ENCODE measurements around the gene CSF2RB.

The CSF2RB gene

DNA sequence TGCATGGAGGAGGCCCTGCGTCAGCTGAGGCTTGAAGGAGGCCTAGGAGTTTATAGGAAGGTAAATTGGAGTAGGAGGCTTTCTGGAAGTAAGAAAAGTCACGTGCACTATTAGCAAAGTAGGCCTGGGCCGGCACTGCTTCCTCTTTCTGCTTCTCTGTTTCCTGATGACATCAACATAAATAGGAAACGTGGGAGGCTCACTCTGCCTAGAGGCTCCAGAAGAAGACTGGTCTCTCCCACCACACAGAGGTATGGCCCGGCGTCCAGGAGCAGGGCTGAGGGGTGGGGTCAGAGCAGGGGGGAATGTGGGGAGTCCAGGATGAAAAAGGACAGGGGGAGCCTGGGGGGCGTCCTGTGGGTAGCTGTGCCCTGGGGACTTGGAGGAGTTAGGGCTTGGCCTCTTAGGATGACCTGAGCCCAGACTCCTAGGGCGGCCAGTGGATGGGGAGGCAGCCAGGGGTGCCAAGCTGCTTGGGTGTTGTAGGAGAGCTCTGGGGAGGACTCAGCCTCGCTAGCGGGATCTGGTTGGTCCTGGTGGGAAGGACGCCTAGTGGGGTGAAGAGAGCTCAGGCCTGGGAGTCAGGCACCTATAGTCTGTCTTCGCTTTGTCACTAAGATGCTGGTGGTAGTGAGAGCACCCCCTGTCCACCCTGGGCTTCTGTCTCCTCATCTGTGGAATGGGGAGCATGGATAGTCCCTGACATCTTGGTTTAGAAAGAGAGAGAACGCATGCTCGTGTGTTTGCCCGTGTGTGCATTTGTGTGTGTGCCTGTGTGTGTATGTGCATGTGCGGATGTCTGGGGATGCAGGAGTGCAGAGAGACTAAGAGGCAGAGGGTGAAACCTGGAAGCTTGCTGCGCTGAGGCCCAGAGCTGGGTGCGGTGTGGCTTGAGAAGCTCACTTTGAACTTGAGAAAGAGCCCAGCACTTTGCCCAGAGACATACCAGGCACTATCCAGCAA, at the start of gene CSF2RB:
Gene CSF2RB, plus strand, starts transcription at position 202 of the 963 bp plus-strand sequence. CDS start 8,580 bp downstream, outside the sequence.
- DNase-seq (ENCODE audit: low read depth), result no peak

- DNase-seq (ENCODE audit: low read depth), result no peak
Observed at GRCh38 chr22:36863979-36864378, 49.4 kb upstream of the CSF2RB start.

DNA sequence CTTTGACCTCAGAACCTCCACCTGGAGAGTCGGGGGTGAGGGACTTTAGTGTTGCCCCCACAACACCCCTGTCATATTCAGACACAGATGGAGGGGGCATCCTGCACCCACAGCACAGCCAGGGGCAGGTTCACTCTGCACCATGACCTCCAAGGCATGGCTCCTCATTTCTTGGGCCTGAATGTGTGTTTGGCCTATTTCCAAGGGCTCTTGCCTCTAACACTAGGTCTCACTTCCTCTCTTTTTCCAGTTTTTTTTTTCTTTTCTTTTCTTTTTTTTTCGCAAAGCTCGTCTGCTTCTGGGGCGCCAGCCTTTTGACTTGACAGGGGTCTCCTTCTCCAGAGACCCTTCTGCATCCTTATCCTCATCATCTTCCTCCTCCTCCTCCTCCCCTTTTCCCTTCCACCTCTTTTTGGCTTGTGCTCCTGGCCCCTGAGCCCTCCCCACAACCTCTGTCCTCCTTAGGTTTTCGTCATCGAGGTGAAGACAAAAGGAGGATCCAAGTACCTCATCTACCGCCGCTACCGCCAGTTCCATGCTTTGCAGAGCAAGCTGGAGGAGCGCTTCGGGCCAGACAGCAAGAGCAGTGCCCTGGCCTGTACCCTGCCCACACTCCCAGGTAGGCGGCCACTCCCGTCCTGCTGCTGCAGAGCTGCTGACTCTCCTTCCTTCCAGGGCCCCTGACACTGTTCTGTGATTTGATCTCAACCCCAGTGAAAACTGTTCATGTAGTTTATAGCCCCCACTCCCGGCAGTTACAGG, 48.8 kb upstream of the CSF2RB start:
- DNase-seq (ENCODE audit: low read depth), result no peak

- DNase-seq (ENCODE audit: low read depth), result no peak
Observed at GRCh38 chr22:36865346-36865745, 48.1 kb upstream of the CSF2RB start.

GRCh38 chr22:36867695-36868094, 45.7 kb upstream of the CSF2RB start:
- no peak for DNase-seq (ENCODE audit: low read depth)

DNA sequence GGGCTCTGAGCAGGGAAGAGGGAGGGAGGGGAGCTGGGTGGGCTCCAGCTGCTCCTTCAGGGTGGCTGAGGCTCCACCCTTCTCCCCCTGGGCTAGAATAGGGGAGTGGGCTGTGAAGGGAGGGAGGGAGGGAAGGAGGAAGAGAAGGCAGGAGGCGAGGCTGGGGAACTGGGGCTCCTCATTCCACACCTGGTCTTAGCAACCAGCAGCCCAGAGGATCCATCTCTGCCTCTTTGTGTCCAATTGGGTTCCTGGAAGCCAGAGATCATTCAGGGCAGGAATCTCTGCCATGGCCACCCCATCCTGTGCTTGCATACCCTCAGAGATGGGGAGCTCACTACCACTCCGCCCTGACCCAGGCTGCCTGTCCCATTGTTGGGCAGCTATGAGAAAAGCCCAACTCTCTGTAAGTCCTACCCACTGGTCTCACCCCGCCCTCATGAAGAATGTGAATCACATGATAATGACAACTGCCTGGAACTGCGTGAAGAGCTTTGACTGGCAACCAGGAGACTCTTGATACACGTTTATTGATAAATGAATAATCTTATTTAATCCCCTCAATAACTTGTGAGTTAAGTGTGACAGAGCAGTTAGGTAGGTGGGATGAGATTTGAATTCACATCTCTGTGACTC, 44.8 kb upstream of the CSF2RB start:
- DNase-seq (ENCODE audit: low read depth), result no peak

- no peak for DNase-seq (ENCODE audit: low read depth)
Observed at GRCh38 chr22:36870250-36870649, 43.2 kb upstream of the CSF2RB start.

DNA sequence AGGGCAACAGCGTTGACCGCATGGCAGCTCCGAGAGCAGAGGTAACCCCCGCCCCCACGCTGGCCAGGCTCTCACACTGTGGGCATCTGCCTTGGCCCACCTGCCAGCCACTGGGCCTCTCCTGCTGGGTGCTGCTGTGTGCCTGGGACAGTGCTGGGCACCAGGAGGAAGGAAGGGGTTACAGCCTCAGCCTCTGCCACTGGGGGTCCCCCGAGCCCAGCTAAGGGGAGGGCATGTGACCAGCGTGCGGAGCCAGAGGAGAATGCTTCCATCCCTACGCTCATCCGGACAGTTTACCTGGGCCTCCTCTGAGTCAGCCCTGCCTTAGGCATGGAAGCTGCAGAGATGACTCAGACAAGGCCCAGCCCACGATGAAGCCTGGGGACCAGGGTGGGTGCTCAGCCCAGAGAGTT, 41.8 kb upstream of the CSF2RB start:
- DNase-seq (ENCODE audit: low read depth), result no peak

GRCh38 chr22:36872084-36872483, 41.3 kb upstream of the CSF2RB start:
- DNase-seq (ENCODE audit: low read depth), result no peak

- no peak for DNase-seq (ENCODE audit: low read depth)
Observed at GRCh38 chr22:36872866-36873498, 40.4 kb upstream of the CSF2RB start.

DNA sequence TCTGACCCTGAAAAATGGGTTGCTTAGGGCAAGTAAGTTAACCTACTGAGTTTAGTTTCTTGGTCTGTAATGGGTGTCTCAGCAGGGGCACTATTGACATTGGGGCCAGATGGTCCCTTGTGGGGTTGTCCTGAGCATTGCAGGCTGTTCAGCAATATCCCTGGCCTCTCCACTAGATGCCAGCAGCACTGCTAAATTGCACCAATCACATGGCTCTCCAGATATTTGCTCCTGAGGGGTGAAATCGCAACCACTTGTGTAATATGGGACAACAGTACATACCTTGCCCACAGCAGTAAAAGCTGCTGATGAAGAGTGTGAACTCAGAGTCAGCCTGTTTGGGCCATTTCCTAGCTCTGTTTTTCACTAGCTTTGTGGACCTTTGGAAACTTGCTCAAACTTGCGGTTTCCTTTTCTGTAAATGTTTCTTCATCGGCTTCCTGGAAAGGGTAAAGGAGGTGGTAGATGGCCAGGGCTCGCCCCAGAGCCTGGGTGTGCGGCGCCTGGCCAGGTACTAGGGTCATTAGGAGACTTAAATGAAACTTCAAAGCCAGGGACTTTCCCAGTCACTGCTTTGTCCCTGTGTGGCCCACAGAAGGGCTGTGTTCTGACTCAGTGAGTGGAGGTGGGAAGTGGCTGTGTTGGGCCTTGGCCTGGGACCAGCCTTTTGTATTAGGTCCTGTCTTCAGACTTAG, 39.7 kb upstream of the CSF2RB start:
- no peak for DNase-seq (ENCODE audit: low read depth)

GRCh38 chr22:36874309-36874696, 39.1 kb upstream of the CSF2RB start:
- DNase-seq (ENCODE audit: low read depth), result no peak

DNA sequence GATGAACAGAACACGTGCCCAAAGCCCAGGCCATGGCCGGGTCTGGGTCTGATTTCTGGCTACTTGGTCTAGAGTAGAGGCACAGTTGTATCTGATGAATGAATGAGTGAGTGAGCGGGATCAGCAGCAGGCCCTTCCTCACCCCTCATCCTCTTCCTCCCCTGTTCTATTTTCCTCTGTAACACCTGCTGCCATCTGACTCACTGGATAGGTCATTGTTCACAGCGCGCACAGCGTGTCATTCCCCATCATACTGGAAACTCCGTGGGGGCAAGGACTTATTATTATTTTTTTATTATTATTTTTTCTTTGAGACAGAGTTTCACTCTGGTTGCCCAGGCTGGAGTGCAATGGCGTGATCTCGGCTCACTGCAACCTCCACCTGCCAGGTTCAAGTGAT, 38.7 kb upstream of the CSF2RB start:
- no peak for DNase-seq (ENCODE audit: low read depth)

GRCh38 chr22:36875741-36876140, 37.7 kb upstream of the CSF2RB start:
- DNase-seq (ENCODE audit: low read depth), result no peak

- DNase-seq (ENCODE audit: low read depth), result no peak
Observed at GRCh38 chr22:36879775-36880174, 33.7 kb upstream of the CSF2RB start.

DNA sequence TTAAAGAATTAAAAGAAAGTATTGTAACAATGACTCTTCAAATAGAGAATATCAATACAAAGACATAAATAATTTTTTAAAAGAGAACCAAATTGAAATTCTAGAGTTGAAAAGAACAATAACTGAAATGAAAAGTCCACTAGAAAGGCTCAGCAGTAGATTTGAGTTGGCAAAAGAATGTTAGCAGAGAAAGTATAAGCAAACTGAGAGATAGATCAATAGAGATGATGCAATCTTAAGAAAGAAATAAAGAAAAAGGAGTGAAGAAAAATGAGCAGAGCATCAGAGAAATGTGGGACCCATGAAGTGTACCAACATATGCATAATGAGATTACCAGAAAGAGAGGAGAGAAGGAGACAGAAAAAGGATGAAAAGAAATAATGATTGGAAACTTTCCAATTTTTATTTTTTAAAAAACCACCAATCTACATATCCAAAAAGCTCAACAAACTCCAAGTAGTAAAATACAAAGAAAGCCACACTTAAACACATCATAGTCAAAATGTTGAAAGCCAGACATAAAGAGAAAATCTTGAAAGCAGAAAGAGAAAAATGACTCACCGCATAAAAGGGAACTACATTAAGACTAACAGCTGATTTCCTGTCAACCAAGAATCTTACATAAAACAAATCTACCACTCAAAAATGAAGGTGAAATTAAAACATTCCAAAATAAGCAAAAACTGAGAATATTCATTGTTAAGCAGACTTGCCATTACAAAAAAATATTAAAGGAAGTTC, 31.8 kb upstream of the CSF2RB start:
- DNase-seq (ENCODE audit: low read depth), result no peak

DNA sequence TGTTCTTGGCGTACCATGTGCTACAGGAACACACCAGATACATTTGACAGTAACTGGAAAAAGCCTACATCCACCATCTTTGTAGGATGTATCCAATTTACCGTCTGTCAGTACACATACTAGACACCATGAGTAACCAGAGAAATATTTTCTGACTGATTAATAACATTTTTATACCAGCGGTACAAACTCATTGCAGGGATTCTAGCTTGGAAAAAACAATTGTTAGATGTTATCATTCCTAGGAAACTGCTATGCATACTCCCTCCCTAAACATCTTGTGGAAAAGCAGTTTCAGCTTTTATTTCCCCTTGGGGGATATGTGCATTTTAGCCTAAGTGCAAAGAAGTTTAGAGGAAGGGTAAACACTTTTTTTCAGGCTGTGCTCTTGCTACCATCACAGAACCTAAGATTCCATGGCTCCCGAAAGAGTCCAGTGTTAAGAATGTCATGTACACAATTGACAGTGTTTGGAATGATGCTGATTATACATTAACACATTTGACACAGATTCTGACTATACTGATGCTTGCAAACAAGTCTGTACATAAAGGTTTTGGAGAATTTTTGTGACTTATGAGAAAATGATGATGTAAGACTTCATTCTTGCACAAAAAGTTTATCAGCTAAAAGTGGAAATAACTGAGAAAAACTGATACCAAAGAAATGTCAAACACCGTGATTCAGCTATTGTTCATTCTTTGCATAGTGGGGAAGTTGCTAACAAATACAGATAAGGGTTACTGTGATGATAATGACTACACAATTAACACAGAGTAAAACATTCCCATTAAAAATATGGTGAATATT, 28.9 kb upstream of the CSF2RB start:
- no peak for DNase-seq (ENCODE audit: low read depth)

DNA sequence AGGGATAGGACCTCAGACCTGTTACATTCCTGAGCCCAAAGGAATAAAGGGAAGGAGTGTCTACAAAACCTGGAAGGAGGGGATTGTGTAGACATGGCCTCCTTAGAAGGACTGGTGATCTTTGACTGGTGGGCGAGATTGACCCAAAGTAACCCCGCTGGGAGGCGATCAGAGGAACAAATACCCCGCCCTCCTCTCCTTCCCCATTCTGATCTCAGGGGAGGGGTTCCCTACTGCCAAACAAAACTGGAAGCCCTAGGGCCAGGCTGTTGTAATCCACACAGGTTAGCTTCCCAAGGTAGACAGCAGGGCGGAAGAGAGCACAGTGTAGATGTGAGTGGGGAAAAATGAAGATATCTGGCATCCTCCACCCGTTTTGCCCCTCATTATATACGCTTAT, 28.0 kb upstream of the CSF2RB start:
- DNase-seq (ENCODE audit: low read depth), result no peak

- DNase-seq (ENCODE audit: low read depth), result no peak
Observed at GRCh38 chr22:36886016-36886415, 27.4 kb upstream of the CSF2RB start.

DNA sequence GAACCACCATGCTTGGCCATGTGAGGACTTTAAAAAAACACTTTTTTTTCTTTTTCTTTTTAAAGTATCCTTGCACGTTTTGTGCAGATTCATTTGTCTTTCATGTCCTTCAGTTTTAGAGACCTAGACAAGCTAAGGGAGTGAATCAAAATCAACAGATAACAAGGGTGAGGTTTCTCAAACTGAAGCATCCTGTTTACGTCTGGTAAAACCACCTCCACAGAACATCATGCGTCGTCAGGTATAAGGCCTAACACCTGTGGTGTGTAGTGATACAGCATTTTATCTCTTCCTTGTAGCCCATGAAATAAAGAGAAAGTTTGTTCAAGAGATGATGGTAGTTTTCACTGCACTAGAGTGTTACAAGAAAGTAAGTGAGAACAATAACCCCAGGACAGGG, 26.3 kb upstream of the CSF2RB start:
- DNase-seq (ENCODE audit: low read depth), result no peak
